Measurements from ENCODE around the gene DDX39A. TPM values are rescaled to one million over a fixed set of nuclear protein-coding genes. Genes with fewer than 3 reads are reported as not detected.
"Not testable (repeated sequence)": the region's sequence is repeated elsewhere in the genome, so short reads cannot be mapped to it uniquely, and the experiment has no call there.

The DDX39A gene
- 92.4 and 151 TPM in 2 replicates for total RNA-seq (2014; rRNA removed; shearing (Covaris generic); ENCODE audit: low replicate concordance)

GRCh38 chr19:14419106-14419813 lies at the start of gene DDX39A:
Gene DDX39A (minus strand): TSS chr19:14419341. CDS start chr19:14413220, 6,121 bp downstream.
- H3K9ac ChIP-seq (ENCODE audit: low read length), result peak within 1 kb of the TSS; percentile 99
- peaks cover 49% of the 10 kb centered on the region for H3K79me2 ChIP-seq (ENCODE audit: low read length)
- peaks cover 39% of the 10 kb centered on the region for H3K4me1 ChIP-seq (ENCODE audit: low read length)
- H3K4me3 ChIP-seq (ENCODE audit: low read length), result peak within 1 kb of the TSS; percentile 100
- H3K27me3 ChIP-seq (ENCODE audit: low read length), result no peaks in the 10 kb centered on the region
- H2AFZ ChIP-seq (ENCODE audit: low read length), result peak within 1 kb of the TSS; percentile 83; the same call in 1 of the 2 replicates
- H3K27ac ChIP-seq (ENCODE audit: low read length), result peak within 1 kb of the TSS; percentile 86
- no peaks in the 10 kb centered on the region for H3K9me2 ChIP-seq (replicated peaks; ENCODE audit: insufficient read depth, low read length)
- H3K4me2 ChIP-seq (ENCODE audit: low read depth, low read length, poor library complexity, severe bottlenecking), result peak within 1 kb of the TSS; percentile 99
- no peaks in the 10 kb centered on the region for H3K9me3 ChIP-seq (ENCODE audit: low read length)
- DNase-seq, result peak; percentile 99
- H4K20me1 ChIP-seq (ENCODE audit: insufficient read depth, low read depth, low read length), result peaks cover 37% of the 10 kb centered on the region
- peaks cover 14% of the 10 kb centered on the region; the same call in 1 of the 2 replicates for H3K36me3 ChIP-seq (ENCODE audit: insufficient read depth, low read length)

GRCh38 chr19:14467816-14468215 lies 48.7 kb upstream of the DDX39A start:
- Histone ChIP-seq H4K20me1 (ENCODE audit: insufficient read depth, low read depth, low read length) (no peaks in the 10 kb centered on the region), H2AFZ (ENCODE audit: low read length) (no peak overlapping the region), H3K79me2 (ENCODE audit: low read length) (no peaks in the 10 kb centered on the region), H3K4me2 (ENCODE audit: low read depth, low read length, poor library complexity, severe bottlenecking) (no peak overlapping the region), H3K27ac (ENCODE audit: low read length) (no peak overlapping the region), H3K9ac (ENCODE audit: low read length) (no peak overlapping the region), H3K27me3 (ENCODE audit: low read length) (no peaks in the 10 kb centered on the region), H3K4me1 (ENCODE audit: low read length) (no peaks in the 10 kb centered on the region), H3K9me3 (ENCODE audit: low read length) (no peaks in the 10 kb centered on the region), H3K9me2 (replicated peaks; ENCODE audit: insufficient read depth, low read length) (no peaks in the 10 kb centered on the region), H3K4me3 (ENCODE audit: low read length) (no peak overlapping the region), H3K36me3 (ENCODE audit: insufficient read depth, low read length) (no peaks in the 10 kb centered on the region)
- no peak for DNase-seq

- Histone ChIP-seq H3K27me3 (ENCODE audit: low read length) (no peaks in the 10 kb centered on the region), H3K79me2 (ENCODE audit: low read length) (no peaks in the 10 kb centered on the region), H4K20me1 (ENCODE audit: insufficient read depth, low read depth, low read length) (no peaks in the 10 kb centered on the region), H3K4me1 (ENCODE audit: low read length) (no peaks in the 10 kb centered on the region), H3K4me3 (ENCODE audit: low read length) (no peak overlapping the region), H3K9ac (ENCODE audit: low read length) (no peak overlapping the region), H3K4me2 (ENCODE audit: low read depth, low read length, poor library complexity, severe bottlenecking) (no peak overlapping the region), H3K27ac (ENCODE audit: low read length) (no peak overlapping the region), H2AFZ (ENCODE audit: low read length) (no peak overlapping the region), H3K9me2 (replicated peaks; ENCODE audit: insufficient read depth, low read length) (no peaks in the 10 kb centered on the region), H3K36me3 (ENCODE audit: insufficient read depth, low read length) (no peaks in the 10 kb centered on the region), H3K9me3 (ENCODE audit: low read length) (no peaks in the 10 kb centered on the region)
- no peak for DNase-seq
These were observed 48.2 kb upstream of the DDX39A start for GRCh38 chr19:14467391-14467790.

- no peaks in the 10 kb centered on the region for H3K9me2 ChIP-seq (replicated peaks; ENCODE audit: insufficient read depth, low read length)
- H3K4me2 ChIP-seq (ENCODE audit: low read depth, low read length, poor library complexity, severe bottlenecking), result no peak overlapping the region
- H3K79me2 ChIP-seq (ENCODE audit: low read length), result no peaks in the 10 kb centered on the region
- H3K4me3 ChIP-seq (ENCODE audit: low read length), result no peak overlapping the region
- H3K36me3 ChIP-seq (ENCODE audit: insufficient read depth, low read length), result peaks cover 5% of the 10 kb centered on the region; the same call in 1 of the 2 replicates
- no peaks in the 10 kb centered on the region for H3K27me3 ChIP-seq (ENCODE audit: low read length)
- no peak for DNase-seq
- no peaks in the 10 kb centered on the region for H3K9me3 ChIP-seq (ENCODE audit: low read length)
- no peak overlapping the region for H2AFZ ChIP-seq (ENCODE audit: low read length)
- H3K27ac ChIP-seq (ENCODE audit: low read length), result no peak overlapping the region
- no peak overlapping the region for H3K9ac ChIP-seq (ENCODE audit: low read length)
- H3K4me1 ChIP-seq (ENCODE audit: low read length), result no peaks in the 10 kb centered on the region
- H4K20me1 ChIP-seq (ENCODE audit: insufficient read depth, low read depth, low read length), result no peaks in the 10 kb centered on the region
These were observed 44.6 kb upstream of the DDX39A start for GRCh38 chr19:14463747-14464146.

- not testable (repeated sequence) for H3K36me3 ChIP-seq (ENCODE audit: insufficient read depth, low read length); DNase-seq; H3K9me2 ChIP-seq (replicated peaks; ENCODE audit: insufficient read depth, low read length); H3K9me3 ChIP-seq (ENCODE audit: low read length); H3K4me2 ChIP-seq (ENCODE audit: low read depth, low read length, poor library complexity, severe bottlenecking); H3K79me2 ChIP-seq (ENCODE audit: low read length); H3K4me3 ChIP-seq (ENCODE audit: low read length); H2AFZ ChIP-seq (ENCODE audit: low read length); H4K20me1 ChIP-seq (ENCODE audit: insufficient read depth, low read depth, low read length); H3K9ac ChIP-seq (ENCODE audit: low read length); H3K4me1 ChIP-seq (ENCODE audit: low read length); H3K27ac ChIP-seq (ENCODE audit: low read length); H3K27me3 ChIP-seq (ENCODE audit: low read length)
These were observed 43.3 kb upstream of the DDX39A start for GRCh38 chr19:14462401-14462800.

GRCh38 chr19:14460935-14461334 lies 41.8 kb upstream of the DDX39A start:
- H2AFZ ChIP-seq (ENCODE audit: low read length), result no peak overlapping the region
- no peaks in the 10 kb centered on the region for H3K9me2 ChIP-seq (replicated peaks; ENCODE audit: insufficient read depth, low read length)
- no peak overlapping the region for H3K27ac ChIP-seq (ENCODE audit: low read length)
- no peaks in the 10 kb centered on the region for H3K9me3 ChIP-seq (ENCODE audit: low read length)
- no peak overlapping the region for H3K4me3 ChIP-seq (ENCODE audit: low read length)
- no peaks in the 10 kb centered on the region for H4K20me1 ChIP-seq (ENCODE audit: insufficient read depth, low read depth, low read length)
- no peak for DNase-seq
- no peaks in the 10 kb centered on the region for H3K4me1 ChIP-seq (ENCODE audit: low read length)
- H3K79me2 ChIP-seq (ENCODE audit: low read length), result no peaks in the 10 kb centered on the region
- H3K4me2 ChIP-seq (ENCODE audit: low read depth, low read length, poor library complexity, severe bottlenecking), result no peak overlapping the region
- H3K9ac ChIP-seq (ENCODE audit: low read length), result no peak overlapping the region
- H3K36me3 ChIP-seq (ENCODE audit: insufficient read depth, low read length), result peaks cover 5% of the 10 kb centered on the region; the same call in 1 of the 2 replicates
- H3K27me3 ChIP-seq (ENCODE audit: low read length), result no peaks in the 10 kb centered on the region

GRCh38 chr19:14459703-14460102 lies 40.6 kb upstream of the DDX39A start:
- no peaks in the 10 kb centered on the region for H3K9me3 ChIP-seq (ENCODE audit: low read length)
- H3K4me2 ChIP-seq (ENCODE audit: low read depth, low read length, poor library complexity, severe bottlenecking), result no peak overlapping the region
- H3K9ac ChIP-seq (ENCODE audit: low read length), result no peak overlapping the region
- H4K20me1 ChIP-seq (ENCODE audit: insufficient read depth, low read depth, low read length), result no peaks in the 10 kb centered on the region
- no peak overlapping the region for H3K4me3 ChIP-seq (ENCODE audit: low read length)
- H3K27me3 ChIP-seq (ENCODE audit: low read length), result no peaks in the 10 kb centered on the region
- H3K36me3 ChIP-seq (ENCODE audit: insufficient read depth, low read length), result peaks cover 5% of the 10 kb centered on the region; the same call in 1 of the 2 replicates
- no peak overlapping the region for H2AFZ ChIP-seq (ENCODE audit: low read length)
- no peak overlapping the region for H3K27ac ChIP-seq (ENCODE audit: low read length)
- no peaks in the 10 kb centered on the region for H3K9me2 ChIP-seq (replicated peaks; ENCODE audit: insufficient read depth, low read length)
- DNase-seq, result no peak
- no peaks in the 10 kb centered on the region for H3K79me2 ChIP-seq (ENCODE audit: low read length)
- H3K4me1 ChIP-seq (ENCODE audit: low read length), result no peaks in the 10 kb centered on the region

- H3K27ac ChIP-seq (ENCODE audit: low read length); DNase-seq; H3K4me1 ChIP-seq (ENCODE audit: low read length); H3K9me2 ChIP-seq (replicated peaks; ENCODE audit: insufficient read depth, low read length); H3K4me2 ChIP-seq (ENCODE audit: low read depth, low read length, poor library complexity, severe bottlenecking); H4K20me1 ChIP-seq (ENCODE audit: insufficient read depth, low read depth, low read length); H3K4me3 ChIP-seq (ENCODE audit: low read length); H3K9me3 ChIP-seq (ENCODE audit: low read length); H3K9ac ChIP-seq (ENCODE audit: low read length); H3K79me2 ChIP-seq (ENCODE audit: low read length); H2AFZ ChIP-seq (ENCODE audit: low read length); H3K27me3 ChIP-seq (ENCODE audit: low read length): not testable (repeated sequence)
- H3K36me3 ChIP-seq (ENCODE audit: insufficient read depth, low read length), result peaks cover 24% of the 10 kb centered on the region
These were observed 33.2 kb upstream of the DDX39A start for GRCh38 chr19:14452303-14452702.
